ENCODE results near the gene NRP2.

Gene NRP2

GRCh38 chr2:205734436-205735037, 52.2 kb downstream of the NRP2 start:
- DNase-seq = no peak

- no peak for DNase-seq
Measured at GRCh38 chr2:205738117-205738968, 56.0 kb downstream of the NRP2 start.

GRCh38 chr2:205739620-205740019, 57.3 kb downstream of the NRP2 start:
- DNase-seq = no peak

GRCh38 chr2:205740381-205740780, 58.1 kb downstream of the NRP2 start:
- DNase-seq = no peak

GRCh38 chr2:205741256-205741978, 59.1 kb downstream of the NRP2 start:
- no peak for DNase-seq

GRCh38 chr2:205743137-205743536, 60.8 kb downstream of the NRP2 start:
- no peak for DNase-seq

- no peak for DNase-seq
Measured at GRCh38 chr2:205744074-205744591, 61.8 kb downstream of the NRP2 start.

GRCh38 chr2:205745661-205746419, 63.5 kb downstream of the NRP2 start:
- no peak for DNase-seq

- DNase-seq = no peak
Measured at GRCh38 chr2:205746420-205746785, 64.1 kb downstream of the NRP2 start.

- no peak for DNase-seq
Measured at GRCh38 chr2:205747829-205748386, 65.6 kb downstream of the NRP2 start.

GRCh38 chr2:205748639-205749038, 66.3 kb downstream of the NRP2 start:
- no peak for DNase-seq

GRCh38 chr2:205749078-205749477, 66.8 kb downstream of the NRP2 start:
- no peak for DNase-seq

GRCh38 chr2:205750797-205751196, 68.5 kb downstream of the NRP2 start:
- no peak for DNase-seq

GRCh38 chr2:205751569-205752031, 69.3 kb downstream of the NRP2 start:
- DNase-seq = no peak

- DNase-seq = no peak
Measured at GRCh38 chr2:205752296-205752820, 70.1 kb downstream of the NRP2 start.

- DNase-seq = no peak
Measured at GRCh38 chr2:205752924-205753323, 70.6 kb downstream of the NRP2 start.

- no peak for DNase-seq
Measured at GRCh38 chr2:205754285-205754923, 72.1 kb downstream of the NRP2 start.

- no peak for DNase-seq
Measured at GRCh38 chr2:205754924-205755321, 72.6 kb downstream of the NRP2 start.

- DNase-seq = no peak
Measured at GRCh38 chr2:205755923-205756322, 73.6 kb downstream of the NRP2 start.

- no peak for DNase-seq
Measured at GRCh38 chr2:205757271-205757670, 75.0 kb downstream of the NRP2 start.

- DNase-seq = no peak
Measured at GRCh38 chr2:205758051-205758450, 75.8 kb downstream of the NRP2 start.

GRCh38 chr2:205758500-205758899, 76.2 kb downstream of the NRP2 start:
- no peak for DNase-seq
